HUES48 (cell line): Measurements from ENCODE around the gene KCNE1.
"Not testable (repeated sequence)": the region's sequence is repeated elsewhere in the genome, so short reads cannot be mapped to it uniquely, and the experiment has no call there.

Source experiments
- H3K27ac ChIP-seq: one replicate; pipeline ENCODE4 v1.7.0; 2013; ENCODE audit warnings: low read depth, low read length, inconsistent platforms
- H3K27me3 ChIP-seq: 2 replicates; pipeline ENCODE4 v1.6.1; 2013; ENCODE audit warnings: mild to moderate bottlenecking, low read length; ENCODE audit not compliant: control insufficient read depth, insufficient read depth
- H3K36me3 ChIP-seq: 2 replicates; pipeline ENCODE4 v1.6.1; 2013; ENCODE audit warnings: low read length; ENCODE audit not compliant: control insufficient read depth, insufficient read depth
- H3K4me1 ChIP-seq: 2 replicates; pipeline ENCODE4 v1.6.1; 2013; ENCODE audit warnings: mild to moderate bottlenecking, low read length; ENCODE audit not compliant: control insufficient read depth, insufficient read depth
- H3K4me3 ChIP-seq: 2 replicates; pipeline ENCODE4 v1.5.1; 2013; ENCODE audit warnings: mild to moderate bottlenecking, low read depth, low read length
- H3K9ac ChIP-seq: 2 replicates; pipeline ENCODE4 v1.6.1; 2013; ENCODE audit warnings: mild to moderate bottlenecking, low read depth, low read length, moderate library complexity
- H3K9me3 ChIP-seq: 2 replicates; pipeline ENCODE4 v1.6.1; 2013; ENCODE audit warnings: low read length; ENCODE audit not compliant: control insufficient read depth, insufficient read depth

Gene KCNE1

DNA sequence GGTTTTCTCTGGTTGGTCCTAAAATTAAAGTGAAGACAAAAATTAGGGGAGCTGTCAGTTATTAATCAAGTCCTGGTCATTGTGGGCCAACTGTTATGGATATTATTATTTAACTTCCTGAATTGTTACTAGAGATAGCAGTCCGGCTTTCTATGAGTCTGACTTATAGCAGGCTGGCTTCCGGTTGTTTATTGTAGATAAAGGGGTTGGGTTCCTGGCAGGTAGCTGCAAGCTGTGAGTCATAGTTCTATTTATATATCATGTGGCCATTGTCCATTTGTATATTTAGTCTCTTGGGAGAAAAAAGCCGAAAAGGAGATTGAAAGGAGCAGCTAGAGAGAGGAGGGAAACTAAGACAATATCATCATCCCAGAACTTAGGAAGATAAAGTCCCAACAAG is 28.6 kb downstream of the KCNE1 start:
- not testable (repeated sequence) for H3K27me3 ChIP-seq, H3K4me3 ChIP-seq, H3K4me1 ChIP-seq, H3K9me3 ChIP-seq, H3K36me3 ChIP-seq, H3K9ac ChIP-seq, H3K27ac ChIP-seq

DNA sequence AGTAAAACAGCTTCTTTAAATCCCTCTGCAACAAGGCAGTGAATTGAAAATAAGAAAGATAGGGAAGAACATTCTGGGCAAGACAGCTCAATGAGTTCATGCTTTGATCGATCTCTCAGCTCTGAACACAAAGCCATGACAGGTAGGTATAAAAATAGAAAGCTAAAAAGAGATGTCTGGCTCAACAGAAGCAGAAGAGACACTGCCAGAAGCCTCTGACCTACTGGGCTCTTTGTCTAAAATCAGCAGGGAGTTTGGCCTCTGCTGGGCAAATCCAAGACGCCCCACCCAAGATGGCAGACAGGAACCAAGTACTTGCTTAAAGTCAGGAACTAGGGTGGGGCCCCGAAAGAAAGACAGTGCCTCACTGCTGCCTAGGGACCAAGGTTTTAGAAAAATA is 44.7 kb downstream of the KCNE1 start:
- not testable (repeated sequence) for H3K9ac ChIP-seq, H3K9me3 ChIP-seq, H3K4me1 ChIP-seq, H3K4me3 ChIP-seq, H3K36me3 ChIP-seq, H3K27ac ChIP-seq, H3K27me3 ChIP-seq

DNA sequence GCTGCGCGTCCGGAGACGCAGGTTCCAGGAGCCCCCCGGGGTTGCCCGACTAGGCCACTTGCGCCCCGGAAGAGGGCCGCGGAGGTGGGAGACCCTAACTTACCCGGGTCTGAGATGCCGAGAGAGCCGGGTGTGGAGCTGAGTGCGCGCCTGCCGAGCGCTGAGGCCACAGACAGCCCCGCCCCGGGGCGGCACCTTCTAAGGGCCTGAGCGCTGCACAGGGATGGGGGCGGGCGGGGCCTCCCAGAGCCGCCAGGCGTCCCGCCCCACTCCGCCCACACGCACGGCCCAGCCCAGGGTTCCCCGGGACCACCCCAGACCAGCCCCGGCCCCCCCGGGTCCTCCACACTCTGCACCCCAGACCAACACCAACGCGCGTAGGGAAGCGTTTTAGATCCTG is 52.6 kb downstream of the KCNE1 start:
- H3K27ac ChIP-seq, H3K27me3 ChIP-seq, H3K36me3 ChIP-seq, H3K4me3 ChIP-seq, H3K9me3 ChIP-seq, H3K4me1 ChIP-seq, H3K9ac ChIP-seq: not testable (repeated sequence)

DNA sequence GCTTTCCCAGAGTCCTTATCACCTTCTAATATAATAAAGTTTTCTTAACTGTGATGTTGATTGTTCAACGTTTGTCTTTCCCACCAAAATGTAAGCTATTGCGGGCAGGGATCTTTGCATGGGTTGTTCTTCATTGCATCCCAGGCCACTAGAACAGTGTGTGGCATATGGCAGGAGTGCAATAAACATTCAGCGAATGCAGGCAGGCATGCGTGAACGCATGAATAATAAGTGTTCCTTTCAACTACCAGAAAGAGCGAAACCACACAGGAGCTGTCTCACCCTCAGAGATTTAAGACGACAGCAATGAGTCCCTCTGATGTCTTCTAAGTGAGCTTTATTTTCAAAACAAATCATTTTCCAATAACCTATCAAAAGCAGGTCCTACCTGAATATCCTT is 53.7 kb downstream of the KCNE1 start:
- H3K4me1 ChIP-seq, H3K9ac ChIP-seq, H3K9me3 ChIP-seq, H3K4me3 ChIP-seq, H3K27me3 ChIP-seq, H3K36me3 ChIP-seq, H3K27ac ChIP-seq: not testable (repeated sequence)

DNA sequence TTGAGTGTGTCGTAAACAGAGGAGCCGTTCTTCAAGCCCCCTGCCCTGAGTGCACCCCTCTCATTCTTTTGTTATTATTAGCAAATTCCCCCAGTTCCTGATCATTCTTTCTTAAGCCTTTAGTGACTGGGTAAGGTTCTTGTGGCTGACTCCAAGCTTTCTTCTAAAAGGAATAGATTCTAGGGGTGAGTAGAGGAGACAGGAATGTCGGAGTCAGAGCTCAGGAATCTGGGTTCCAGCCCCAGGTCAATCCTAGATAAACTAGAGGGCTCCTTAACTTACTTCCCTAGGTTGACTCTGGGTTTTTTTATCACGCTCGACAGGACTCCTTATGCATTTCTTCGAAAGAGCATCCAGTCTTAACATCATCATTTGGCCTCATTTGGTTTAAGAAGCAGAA is 55.8 kb downstream of the KCNE1 start:
- H3K9ac ChIP-seq, H3K9me3 ChIP-seq, H3K4me1 ChIP-seq, H3K4me3 ChIP-seq, H3K36me3 ChIP-seq, H3K27ac ChIP-seq, H3K27me3 ChIP-seq: not testable (repeated sequence)

DNA sequence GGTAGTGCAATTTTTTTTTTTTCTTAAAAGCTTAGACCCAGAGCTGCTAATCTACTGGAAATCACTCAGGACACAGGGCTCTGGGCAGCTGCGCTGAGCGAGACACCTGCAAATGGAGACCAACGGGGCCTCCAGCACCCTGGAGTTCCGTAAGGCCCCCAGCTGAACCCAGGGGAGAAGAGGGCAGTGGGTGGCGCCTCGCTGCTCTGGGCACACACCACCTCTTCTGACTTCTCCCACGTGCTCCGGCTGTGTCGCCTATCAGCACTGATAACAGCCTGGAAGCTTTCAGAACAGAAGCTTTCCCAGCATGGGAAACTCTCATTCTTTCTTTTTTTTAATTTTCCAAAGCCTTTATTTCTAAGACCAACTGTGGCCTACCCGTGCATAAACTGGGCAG is 56.4 kb downstream of the KCNE1 start:
- not testable (repeated sequence) for H3K4me3 ChIP-seq, H3K9me3 ChIP-seq, H3K27ac ChIP-seq, H3K36me3 ChIP-seq, H3K9ac ChIP-seq, H3K4me1 ChIP-seq, H3K27me3 ChIP-seq

DNA sequence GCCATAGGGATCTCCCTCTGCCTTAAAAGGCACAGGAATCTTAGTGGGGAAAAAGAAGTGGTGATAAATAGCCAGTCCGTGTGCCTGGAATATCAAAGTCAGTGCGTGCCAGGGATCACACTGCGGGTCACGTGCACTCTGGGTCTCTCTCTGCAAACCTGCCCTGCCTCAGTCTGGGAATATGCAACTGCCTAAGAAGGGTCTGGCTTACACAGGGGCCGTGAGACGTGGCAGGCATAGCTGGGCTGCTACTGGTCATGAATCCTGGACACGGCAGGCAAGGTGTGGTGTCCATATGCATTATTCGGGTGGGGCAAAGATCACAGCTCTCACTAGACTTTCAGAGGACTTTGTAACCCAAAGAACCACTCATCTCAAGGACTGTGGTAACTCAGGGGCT is 65.0 kb downstream of the KCNE1 start:
- H3K36me3 ChIP-seq, H3K27me3 ChIP-seq, H3K27ac ChIP-seq, H3K9ac ChIP-seq, H3K4me1 ChIP-seq, H3K4me3 ChIP-seq, H3K9me3 ChIP-seq: not testable (repeated sequence)

DNA sequence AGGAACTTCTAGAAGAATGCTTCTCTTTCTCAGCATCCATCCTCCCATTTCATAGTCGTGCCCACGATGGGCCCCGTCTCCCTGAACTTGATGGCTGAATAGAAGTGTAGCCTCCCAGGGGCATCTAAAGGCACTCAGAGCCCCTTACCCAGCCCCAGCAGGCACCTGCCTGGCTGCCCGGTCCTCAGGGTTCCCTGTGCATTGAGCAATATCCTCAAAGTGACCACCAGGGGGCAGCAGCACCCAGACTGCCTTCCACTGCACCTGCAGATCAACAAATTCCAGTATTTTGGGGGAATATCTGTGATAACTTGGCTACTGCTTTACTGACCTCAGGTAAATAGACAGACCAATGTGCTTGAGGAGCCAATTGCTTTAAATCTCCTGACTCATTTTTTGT is 68.5 kb downstream of the KCNE1 start:
- not testable (repeated sequence) for H3K9ac ChIP-seq, H3K4me3 ChIP-seq, H3K9me3 ChIP-seq, H3K27ac ChIP-seq, H3K27me3 ChIP-seq, H3K36me3 ChIP-seq, H3K4me1 ChIP-seq

DNA sequence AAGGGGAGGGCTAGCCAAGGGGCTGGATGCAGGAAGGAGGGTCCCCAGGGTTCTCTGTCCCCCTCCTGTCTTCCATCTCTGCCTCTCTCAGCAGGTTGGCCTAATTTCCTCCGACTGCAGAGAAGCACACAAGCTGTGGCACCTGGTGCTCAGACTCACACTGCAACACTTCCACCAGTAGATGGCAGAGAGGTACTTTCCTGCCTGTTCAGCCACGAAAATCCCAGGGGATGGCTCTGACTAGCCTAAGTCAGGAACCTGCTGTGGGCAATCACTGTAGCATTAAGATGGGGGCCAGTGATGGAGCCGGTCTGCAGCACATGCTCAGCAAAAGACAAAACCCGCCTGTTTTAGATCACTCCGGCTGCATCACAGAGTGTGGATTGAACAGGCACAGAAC is 82.3 kb downstream of the KCNE1 start:
- H3K36me3 ChIP-seq, H3K4me1 ChIP-seq, H3K27me3 ChIP-seq, H3K9me3 ChIP-seq, H3K9ac ChIP-seq, H3K27ac ChIP-seq, H3K4me3 ChIP-seq: not testable (repeated sequence)

DNA sequence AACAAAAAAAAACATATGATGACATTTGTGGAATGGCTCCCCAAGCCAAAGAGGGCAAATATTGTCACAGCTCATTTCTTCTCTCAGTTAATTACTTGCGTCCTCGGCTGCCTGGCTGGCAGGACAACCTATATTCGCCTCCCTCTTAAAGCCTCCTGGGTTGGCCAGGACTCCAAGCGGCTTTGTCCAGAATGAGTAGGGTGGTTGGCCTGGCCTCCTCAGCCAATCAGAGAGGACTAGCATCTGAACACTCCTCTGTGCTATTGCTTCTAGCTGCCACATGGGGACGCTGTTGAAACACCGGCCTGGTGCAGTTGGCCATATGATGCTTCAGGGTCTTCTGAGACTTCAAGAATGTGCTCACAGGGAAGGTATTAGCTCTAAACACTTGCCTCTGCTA is 83.6 kb downstream of the KCNE1 start:
- H3K36me3 ChIP-seq, H3K4me3 ChIP-seq, H3K9me3 ChIP-seq, H3K4me1 ChIP-seq, H3K27ac ChIP-seq, H3K27me3 ChIP-seq, H3K9ac ChIP-seq: not testable (repeated sequence)

DNA sequence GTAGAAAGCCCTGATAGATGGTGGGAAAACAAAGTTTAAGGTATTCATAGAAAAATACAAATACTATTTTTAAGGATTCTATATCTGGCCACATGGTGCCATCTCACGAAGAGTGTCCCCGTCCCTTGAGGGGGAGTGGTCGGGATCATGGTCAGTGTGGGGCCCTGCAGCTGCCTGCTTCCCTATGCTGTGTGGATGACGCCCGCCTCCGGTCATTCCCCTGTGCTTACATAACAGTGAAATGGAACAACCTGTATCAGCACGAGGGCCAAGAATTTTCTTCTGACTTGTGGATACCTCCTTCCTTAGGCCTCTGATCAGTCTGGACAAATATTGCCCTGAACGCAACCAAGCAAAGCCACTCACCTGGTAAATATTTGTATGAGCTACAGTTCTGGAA is 84.7 kb downstream of the KCNE1 start:
- not testable (repeated sequence) for H3K9ac ChIP-seq, H3K27ac ChIP-seq, H3K36me3 ChIP-seq, H3K9me3 ChIP-seq, H3K4me3 ChIP-seq, H3K27me3 ChIP-seq, H3K4me1 ChIP-seq

DNA sequence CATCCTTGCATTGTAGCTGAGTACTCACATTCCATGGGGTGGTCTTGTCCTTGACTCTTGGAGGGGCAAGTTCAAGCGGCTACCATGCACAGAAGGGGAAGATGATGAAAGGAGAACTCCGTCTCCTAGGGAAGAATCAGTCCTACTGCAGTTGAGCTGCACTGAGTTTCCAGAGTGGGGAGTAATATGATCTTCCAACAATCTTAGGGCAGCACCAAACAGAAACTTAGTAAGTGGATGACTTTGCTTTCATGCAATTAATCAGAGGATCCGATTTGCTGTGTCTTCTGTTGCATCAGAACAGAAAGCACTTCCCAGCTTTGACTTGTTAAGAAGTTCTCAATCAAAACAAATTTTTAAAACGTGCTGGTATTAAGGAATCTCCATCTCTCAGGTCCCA is 88.2 kb downstream of the KCNE1 start, which contains the start of gene SMIM34:
SMIM34 (minus strand) TSS at position 147 of the 400 bp plus-strand sequence; CDS start at position 35, 112 bp downstream.
- not testable (repeated sequence) for H3K4me1 ChIP-seq, H3K9ac ChIP-seq, H3K4me3 ChIP-seq, H3K36me3 ChIP-seq, H3K9me3 ChIP-seq, H3K27ac ChIP-seq, H3K27me3 ChIP-seq
